HUDEP-2 (cell line): ENCODE results near the gene ADARB1.

Experiments used
- DNase-seq, 76 experiments: peaks; one replicate each; lab custom pipeline; 2025; ENCODE audit not compliant: unreplicated experiment in 76 of 76; lab: John Stamatoyannopoulos, UW

ADARB1 gene

GRCh38 chr21:45073301-45074047, 906 bp upstream of the ADARB1 start:
- peak in 38 of 76 experiments; percentile 18 to 81 (median 50) for DNase-seq

GRCh38 chr21:45074818-45075595, 627 bp downstream of the ADARB1 start:
- DNase-seq = peak in 22 of 76 experiments; percentile 19 to 58 (median 38)

- DNase-seq = no peak
Measured at GRCh38 chr21:45075596-45076244, 1.3 kb downstream of the ADARB1 start.

GRCh38 chr21:45076245-45076711, 1.9 kb downstream of the ADARB1 start:
- peak in 2 of 76 experiments; percentile 17 to 35 for DNase-seq

GRCh38 chr21:45078371-45078770, 4.0 kb downstream of the ADARB1 start:
- DNase-seq = no peak

- DNase-seq = no peak
Measured at GRCh38 chr21:45078877-45079281, 4.5 kb downstream of the ADARB1 start.

- no peak for DNase-seq
Measured at GRCh38 chr21:45079351-45079750, 5.0 kb downstream of the ADARB1 start.

GRCh38 chr21:45080232-45080631, 5.9 kb downstream of the ADARB1 start:
- DNase-seq = no peak

GRCh38 chr21:45080639-45081414, 6.4 kb downstream of the ADARB1 start:
- DNase-seq = no peak

GRCh38 chr21:45081636-45082035, 7.3 kb downstream of the ADARB1 start:
- DNase-seq = no peak

- no peak for DNase-seq
Measured at GRCh38 chr21:45082736-45083135, 8.4 kb downstream of the ADARB1 start.

- no peak for DNase-seq
Measured at GRCh38 chr21:45084121-45084520, 9.7 kb downstream of the ADARB1 start.

GRCh38 chr21:45084881-45085536, 10.6 kb downstream of the ADARB1 start:
- no peak for DNase-seq

- no peak for DNase-seq
Measured at GRCh38 chr21:45085700-45086099, 11.3 kb downstream of the ADARB1 start.

GRCh38 chr21:45086337-45086958, 12.1 kb downstream of the ADARB1 start:
- DNase-seq = no peak

GRCh38 chr21:45087022-45087823, 12.8 kb downstream of the ADARB1 start:
- DNase-seq = no peak

GRCh38 chr21:45088116-45088515, 13.7 kb downstream of the ADARB1 start:
- DNase-seq = no peak

GRCh38 chr21:45088729-45089128, 14.3 kb downstream of the ADARB1 start:
- no peak for DNase-seq

- DNase-seq = no peak
Measured at GRCh38 chr21:45089964-45090363, 15.6 kb downstream of the ADARB1 start.
